NCI-H526 (cell line): ENCODE data around the gene TLE4.
A peak's percentile ranks its signal among the peaks of the same experiment; 100 is the strongest.
"Not testable (repeated sequence)": the region's sequence is repeated elsewhere in the genome, so short reads cannot be mapped to it uniquely, and the experiment has no call there.

Experiments
- DNase-seq, 2 experiments: peaks; one replicate each; lab custom pipeline; 2025; lab: John Stamatoyannopoulos, UW

The TLE4 gene

DNA sequence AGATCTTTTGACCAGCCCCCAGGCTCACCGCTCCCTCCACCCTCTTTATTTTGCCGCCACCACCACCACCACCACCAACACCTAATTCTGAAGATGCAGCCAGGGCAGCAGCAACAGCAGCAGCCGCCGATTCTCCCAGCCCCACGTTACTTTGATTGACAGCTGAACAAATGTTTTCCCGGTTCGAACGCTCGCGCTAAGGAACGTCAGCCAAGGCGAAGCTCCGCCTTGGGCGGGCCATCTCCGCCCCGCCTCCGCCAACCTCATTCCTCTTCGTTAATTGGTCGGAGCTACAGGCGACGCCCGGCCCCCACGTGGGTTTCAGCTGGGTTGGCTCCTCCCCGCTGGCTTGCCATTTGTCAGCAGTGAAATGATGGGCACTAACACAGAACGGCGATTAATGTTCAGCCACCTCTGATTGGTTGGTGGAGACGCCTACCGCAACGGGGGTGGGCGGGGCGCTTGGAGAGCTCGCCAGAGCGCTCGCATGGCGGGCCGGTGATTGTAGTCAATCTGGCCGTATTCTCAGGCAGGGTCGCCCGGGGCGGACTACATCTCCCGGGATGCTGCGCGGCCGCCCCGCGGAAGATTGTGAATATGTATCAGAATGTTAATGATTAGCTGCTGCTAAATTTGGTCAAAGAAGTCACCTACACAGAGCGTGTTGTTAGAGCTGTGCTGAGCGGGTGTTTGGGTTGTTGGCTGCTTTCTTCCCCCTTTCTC lies at the start of gene TLE4:
Gene TLE4, plus strand, starts transcription at position 657 of the 723 bp plus-strand sequence. CDS start 826 bp downstream, outside the sequence.
- peak; percentile 98 to 99 for DNase-seq

DNA sequence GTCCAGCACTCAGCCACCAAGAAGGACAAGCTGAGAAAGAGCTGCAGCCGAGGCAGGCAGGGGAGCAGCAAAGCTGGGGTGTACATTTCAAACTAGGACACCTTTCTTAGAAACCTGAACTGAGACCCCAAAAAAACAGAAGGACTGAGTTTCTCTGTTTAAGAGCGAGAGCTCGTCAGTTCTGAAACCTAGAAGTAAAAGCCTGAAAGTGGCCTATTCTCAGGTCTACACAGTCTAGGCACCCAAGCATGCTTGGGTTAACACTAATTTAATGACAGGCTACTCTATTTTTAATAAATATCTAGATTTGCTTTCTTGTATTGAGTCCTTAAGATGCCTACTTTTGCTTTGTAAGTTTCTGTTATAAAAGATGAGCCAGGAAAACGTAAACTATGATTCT lies 49.0 kb upstream of the TLE4 start:
- no peak for DNase-seq

DNA sequence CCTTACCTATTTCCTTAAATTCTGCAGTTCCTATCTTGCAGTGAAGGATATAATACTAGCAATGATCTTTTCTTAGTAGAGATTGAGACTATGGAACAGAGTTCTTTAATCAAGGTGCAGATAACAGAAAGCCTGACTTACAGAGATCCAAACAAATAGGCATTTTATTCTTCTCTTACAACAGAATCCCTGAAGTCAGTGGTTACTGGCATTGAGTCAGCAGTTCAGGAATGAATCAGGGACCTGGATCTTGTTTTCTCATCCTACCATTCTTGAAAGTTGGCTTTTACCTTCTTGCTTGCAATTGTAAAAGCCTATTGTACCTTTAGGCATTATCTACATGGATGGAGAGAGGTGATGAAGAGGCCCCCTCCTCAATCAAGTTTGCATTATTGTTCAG lies 47.5 kb upstream of the TLE4 start:
- DNase-seq = no peak

DNA sequence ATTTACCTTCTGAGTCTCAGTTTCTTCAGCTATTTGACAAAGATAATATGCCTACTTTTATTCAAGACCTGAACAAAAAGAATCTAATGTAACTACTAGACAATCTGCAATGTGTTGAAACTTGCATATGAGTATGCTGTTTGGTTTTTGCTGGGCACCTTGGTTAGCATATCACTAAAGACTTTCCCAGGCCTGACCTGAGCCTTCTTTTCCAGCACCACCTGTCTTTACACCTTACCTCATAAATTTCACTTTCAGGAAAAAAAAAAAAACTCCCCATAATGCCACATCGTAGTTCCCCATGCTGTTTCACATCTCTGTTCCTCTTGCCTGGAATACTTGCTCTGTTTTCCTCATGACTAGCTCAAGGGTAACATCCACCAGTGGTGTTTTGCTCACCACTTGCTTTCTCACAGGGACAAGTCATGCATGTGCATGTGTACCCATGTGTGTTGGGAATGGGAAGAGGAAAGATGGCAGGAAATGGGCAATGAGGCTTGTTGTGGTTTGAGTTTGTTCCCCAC lies 45.6 kb upstream of the TLE4 start:
- DNase-seq = no peak

DNA sequence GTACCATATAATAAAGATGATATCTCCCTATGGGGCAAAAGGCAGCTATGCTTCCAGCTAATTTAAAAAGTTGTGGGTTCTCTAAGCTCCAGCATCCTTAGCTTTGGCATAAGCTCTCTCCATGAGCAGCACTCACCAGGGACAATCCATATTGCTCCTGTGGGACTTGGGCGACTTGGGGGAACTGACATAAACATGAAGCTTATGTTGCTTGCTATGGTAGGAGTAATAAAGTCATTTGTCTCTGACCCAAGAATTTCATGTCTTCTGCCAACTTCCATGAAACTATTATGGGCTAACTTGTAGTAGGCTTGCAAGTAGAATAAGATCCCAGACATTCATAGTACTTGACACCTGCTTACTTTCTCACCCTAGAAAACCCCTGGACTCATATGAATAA lies 36.2 kb upstream of the TLE4 start:
- no peak for DNase-seq

DNA sequence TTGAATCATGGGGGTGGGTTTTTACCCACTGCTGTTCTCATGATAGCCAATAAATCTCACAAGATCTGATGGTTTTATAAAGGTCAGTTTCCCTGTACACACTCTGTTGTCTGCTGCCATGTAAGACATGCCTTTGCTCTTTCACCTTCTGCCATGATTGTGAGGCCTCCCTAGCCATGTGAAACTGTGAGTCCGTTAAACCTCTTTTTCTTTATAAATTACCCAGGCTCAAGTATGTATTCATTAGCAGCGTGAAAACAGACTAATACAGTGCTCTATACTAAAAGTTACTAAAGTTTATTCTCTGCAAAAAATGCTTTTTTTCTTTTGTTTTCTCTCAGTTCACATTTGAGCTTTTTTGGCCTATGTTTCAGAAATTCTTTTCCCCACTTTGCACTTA lies 33.9 kb upstream of the TLE4 start:
- DNase-seq = no peak

DNA sequence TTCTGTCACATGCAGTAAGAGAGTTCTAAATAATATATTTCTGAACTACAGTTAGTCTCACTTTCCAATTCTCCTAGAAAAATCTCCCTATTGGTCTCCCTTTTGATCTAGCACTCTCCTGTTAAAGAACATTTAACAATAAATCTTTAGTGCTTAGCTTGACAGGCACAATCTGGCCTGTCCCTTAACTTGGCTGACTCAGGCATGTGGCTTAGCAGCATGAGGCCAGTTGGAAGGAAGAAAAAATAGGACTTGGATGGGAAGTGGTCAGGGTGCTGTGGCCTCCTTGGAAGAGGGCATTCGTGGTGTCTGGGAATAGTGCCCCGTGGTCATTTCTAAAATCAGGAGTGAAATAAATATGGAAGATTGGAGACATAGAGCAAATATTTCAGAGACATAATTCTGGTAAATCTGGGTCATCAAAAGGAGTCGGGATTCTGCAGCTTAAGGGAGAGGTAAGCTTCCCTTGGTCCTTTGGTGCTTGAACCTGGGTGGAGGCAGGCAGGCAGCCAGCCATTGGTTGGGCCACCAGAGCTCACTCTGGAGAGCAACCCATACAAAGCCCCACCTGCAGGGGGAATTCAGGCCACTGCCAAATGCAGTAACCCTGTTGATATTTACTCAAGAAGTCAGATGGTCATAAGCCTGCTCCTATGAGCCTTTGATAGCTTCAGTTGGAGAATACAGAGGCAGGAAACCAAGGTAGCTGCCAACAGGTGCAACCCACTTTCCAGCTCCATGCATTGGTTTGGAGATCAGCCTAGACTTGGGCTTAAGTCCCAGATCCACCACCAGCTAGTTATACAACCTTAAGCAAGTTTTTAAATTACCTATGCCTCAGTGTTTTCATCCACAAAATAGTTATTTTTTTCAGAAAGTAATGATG lies 28.8 kb upstream of the TLE4 start:
- DNase-seq = no peak

DNA sequence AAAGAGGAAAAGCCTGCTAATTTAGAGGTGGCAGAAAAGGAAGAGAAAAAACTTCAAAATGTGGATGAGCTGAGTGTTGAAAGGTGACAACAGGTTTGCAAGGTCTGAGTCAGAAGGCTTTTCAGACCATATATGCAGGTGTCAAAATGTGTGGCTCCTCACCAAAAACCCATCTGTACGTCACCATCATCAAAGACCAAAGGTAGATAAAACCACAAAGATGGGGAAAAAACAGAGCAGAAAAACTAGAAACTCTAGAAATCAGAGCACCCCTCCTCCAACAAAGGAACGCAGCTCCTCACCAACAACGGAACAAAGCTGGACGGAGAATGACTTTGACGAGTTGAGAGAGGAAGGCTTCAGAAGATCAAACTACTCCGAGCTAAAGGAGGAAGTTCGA lies 27.4 kb upstream of the TLE4 start:
- not testable (repeated sequence) for DNase-seq

DNA sequence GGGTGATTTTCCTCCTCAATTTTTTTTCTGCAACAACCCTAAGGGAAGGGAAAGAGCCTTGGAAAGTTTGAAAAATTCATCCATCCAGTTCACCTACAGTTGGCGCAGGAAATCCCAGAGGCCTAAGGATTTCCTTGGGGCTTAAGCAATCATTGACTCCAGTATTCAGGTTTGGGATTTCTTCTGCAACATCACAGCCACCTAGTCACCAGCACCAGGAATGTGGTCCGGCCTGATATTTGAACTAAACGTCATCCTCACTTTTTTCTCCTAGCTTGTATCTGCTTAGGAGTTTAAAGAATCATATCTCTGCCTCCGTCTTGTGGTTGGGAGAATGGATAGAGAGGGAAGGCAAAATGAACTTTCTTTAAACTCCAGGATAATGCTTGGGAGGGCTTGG lies 20.2 kb upstream of the TLE4 start:
- DNase-seq = no peak

DNA sequence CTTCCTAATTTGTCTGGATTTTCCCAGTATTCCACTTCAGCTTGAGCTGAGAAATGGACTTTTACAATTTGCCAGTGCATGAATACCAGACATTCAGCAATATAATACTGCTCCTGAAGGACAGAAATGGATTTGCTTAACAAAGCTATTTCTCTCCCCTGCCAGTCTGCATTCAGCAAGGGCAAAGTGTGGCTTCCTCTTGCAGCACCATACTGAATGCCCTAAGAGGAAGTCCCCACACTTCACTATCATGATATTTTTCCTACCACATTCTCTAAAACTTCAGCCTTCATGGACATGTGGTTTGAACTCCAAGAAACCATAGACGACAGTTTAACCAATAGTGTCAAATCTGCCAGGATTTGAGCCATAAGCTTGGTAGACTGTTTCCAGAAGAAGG lies 19.8 kb upstream of the TLE4 start:
- no peak for DNase-seq

DNA sequence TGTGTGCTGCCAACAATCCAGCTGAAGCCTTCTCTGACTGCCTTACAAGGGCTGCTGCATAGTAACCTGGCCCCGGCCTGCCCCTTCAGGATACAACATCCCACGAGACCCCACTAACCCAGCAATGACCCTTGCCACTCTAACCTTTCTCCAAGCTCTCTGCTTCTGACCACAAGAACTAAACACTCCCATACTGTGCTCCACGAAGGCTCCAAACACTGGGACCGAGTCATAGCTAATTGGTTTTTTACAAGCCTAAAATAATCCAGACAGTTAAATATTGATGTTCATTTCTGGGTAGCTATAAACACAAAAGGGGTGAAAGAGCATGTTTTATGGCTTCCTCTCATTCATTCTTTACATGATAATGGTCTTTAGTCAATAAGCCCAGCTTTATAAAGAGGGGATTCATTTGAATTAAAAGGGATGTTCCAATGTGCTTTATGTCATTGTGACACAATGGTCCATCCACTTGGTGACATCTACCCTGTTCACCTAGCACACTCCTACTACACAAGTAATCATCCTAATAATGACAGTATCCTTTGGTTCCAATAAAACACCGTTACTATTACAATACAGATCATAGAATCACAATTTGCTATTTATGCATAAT lies 16.2 kb upstream of the TLE4 start:
- no peak for DNase-seq

DNA sequence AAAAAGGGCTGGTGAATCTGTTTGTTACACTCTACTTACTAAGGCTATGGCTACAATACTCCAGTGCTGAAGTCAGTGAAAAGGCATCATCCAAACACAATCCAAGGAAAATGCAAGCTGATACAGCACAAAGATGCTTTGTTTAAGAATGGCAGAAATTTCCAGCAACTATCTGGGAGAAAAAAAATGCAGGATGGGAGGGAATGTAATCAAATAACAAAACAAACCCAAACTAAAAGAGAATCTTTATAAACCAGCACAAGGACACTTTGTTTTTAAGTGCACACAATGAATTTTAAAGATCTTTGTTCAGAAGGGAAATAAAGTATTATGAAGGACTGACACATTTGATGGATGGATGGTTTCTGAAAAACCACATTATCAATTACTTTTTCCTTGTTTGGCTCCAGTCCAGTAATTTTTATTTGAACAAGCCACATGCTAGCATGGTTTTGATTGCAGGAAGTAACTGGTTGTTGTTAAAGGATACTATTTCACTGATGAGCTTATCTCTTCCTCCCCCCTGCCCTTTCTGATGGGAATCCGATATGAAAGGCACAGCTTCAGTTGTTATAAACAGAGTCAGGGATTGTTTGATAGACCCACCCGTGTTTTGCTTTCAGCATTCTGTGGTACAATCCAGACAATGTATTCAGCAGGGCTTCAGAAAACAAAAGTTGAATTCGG lies 12.1 kb upstream of the TLE4 start:
- DNase-seq = peak; percentile 23 to 25

DNA sequence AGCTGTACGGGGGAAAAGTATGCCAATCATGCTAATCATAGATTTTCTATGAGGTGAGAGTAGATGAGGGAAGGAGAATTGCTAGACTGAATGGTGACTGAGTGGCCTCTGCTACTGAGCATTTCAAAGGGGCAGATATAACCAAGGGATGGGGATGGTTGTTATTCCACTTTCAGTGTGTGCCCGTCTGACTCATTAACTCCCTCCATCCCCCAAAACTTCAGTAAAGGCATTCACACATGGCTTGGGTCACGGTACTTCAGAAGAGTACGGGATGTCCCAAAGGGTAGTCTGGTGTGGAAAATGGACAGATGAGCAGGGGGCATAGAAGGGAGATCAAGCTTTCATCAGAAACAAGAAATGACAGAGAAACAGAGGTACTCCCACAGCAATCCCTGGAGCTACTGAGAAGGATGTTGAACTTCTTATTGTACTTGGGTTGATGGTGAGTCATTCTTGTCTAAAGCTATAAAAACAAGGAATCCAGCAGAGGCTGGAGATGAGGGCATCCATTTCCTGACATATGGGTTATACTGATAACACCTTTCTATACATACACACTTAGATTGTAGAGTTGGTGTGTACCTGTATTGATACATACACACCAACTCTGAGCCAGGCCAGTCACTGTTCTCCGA lies 8.9 kb upstream of the TLE4 start:
- DNase-seq = no peak

DNA sequence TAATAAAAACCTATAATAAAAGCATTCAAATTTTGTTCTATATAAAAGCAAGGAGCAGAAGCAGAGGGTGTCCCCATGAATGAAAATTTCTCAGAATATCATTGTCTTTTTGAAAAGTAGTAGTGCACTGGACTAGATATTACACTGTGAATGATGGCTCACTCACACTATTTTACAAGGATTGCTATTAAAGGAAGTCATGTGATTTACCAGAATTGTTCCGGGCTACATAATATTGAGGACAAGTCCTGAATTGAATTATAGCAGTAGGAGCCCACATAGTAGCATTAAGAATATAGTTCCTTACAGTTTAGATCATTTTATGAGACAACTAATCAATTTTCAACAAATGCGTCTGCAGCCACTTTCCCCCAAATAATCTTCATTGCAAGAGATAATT lies 7.7 kb upstream of the TLE4 start:
- no peak for DNase-seq

DNA sequence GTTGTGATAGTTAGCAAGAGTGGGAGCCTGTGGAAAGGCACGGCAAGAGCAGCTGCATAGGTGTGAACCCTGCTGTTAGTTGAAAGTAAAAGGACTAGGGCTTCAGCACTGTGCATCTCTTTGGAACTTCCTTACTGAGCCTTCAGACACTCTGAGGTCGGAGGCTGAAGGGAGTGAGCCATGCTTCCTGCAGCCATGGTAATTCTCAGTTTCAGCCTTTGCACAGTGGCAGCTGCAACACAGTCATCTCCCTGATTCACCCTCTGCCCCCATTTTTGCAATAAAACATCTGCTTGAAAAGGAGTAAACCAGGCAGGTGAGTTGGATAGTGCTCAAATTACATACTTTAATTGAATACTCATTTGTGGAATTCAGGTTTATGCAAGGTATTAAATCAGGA lies 6.5 kb upstream of the TLE4 start:
- no peak for DNase-seq

DNA sequence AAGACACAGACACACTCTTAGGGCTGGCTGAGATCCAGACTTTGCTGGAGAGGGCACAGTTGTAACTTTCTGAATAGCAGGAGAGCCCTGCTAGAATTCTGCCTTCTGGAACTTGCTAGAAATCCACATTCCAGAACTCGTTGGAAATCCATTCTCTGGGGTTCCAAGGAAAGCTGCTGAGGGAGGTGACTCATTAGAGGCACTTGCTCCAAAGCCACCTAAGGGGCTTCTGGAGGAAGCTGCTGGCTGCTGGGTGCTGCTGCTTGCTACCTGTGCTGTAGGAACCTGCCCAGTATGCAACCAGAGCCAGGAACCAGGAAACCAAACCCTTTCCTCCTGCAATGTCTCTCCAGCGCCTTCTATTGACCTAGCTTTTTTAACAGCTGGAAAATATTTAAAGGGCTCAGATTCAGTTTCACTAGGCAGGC lies 4.1 kb upstream of the TLE4 start:
- peak in 1 of 2 experiments; percentile 18 for DNase-seq

DNA sequence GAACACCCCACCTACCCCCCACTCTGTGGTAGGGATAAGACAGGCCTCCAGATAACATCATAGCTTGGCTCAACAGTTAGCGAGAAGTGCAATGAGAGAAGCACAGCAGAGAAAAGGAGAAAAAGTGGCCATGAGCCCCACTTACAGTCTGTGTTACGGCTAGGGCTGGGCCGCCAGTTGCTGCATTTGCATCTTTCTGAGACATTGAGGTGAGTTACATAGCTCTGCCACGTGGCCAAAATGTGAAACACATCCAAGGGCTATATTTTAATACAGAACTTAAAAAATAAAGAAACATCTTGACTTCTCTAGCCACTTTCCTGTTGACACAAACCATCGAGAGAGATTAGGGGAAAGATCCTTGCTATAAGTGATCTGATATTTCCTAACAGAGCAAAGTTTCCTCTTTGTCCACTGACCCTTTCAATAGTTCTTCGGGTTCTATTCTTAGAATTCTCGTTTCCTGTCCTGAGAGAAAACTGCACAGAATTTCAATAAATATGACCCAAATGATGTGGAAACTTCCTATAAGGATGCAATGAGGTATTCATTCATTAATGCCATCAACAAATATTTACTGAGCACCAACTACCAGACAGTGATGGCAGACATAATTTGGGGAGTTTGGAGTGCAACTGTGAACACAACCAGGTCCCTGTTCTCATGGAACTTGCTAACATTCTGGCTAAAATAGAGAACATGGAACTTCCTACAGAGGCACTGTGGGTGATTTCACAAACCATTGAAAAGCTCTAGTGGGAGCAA lies 3.2 kb upstream of the TLE4 start:
- DNase-seq = peak in 1 of 2 experiments; percentile 13

DNA sequence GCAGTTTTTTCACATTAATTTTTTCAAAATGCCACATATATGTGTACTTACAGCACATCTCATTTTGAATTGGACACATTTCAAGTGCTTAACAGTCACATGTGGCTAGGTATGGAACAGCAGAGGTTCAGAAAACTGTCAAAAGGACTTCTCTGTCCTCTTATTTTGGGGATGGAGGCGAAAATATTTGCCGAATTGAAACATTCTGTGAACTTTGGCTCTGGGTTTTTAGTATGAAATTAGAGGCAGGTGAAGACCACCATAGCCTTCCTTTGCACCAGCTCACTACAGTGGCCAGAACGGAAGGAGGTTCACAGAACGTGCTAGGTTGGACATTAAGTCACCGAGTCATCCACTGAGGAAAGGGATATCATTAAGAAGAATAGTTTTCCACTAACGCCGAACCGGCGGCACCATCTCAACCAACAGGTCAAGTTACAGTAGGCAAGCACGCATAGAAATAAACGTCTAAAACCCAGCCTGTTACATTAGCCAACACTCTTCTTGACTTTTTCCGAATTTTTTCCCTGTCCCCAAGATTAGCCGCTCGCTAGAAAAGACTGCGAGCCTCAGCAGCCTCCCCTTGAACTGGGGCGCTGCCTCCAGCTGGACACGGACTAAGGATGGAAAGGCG lies 1.8 kb upstream of the TLE4 start:
- no peak for DNase-seq

DNA sequence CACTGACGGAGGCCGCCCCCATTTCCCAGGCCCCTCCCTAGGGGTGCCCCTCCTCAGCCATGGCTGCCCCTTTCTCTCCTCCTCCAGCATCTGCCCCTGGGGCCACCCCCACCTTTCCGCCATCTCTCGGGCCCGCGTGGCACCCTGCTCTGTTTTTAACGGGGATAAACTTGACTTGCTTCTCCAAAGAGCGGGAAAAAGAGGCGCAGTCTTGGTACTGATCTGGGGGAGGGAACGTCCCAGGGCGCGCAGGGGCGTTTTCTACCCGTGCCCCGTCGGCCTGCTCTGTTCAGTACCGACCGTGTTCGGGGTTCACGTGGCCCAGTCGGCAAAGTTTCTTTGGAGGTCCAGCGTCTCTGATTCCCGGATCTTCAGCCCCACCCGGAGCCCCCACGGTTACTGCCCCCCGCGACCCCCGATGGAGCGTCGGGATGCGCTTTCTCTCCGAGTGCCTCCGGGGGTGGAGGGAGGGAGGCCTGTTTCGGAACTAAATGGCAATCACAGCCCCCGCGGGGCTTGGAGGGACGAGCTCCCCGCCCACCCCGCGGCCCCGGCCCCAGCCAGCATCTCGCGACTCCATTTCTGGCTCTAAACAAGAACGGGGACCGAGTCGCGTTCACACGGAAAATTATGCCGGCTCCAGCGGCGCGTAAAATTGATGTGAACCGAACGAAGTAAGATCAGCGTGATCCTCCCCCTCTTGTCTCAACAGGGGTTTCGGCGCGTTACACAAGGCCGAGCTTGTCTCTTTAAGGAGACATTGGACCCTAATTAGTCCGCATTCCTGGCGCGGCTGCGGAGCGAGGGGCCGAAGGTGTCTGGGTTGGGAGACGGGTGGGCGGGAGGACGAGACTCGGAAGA lies 1.1 kb upstream of the TLE4 start:
- DNase-seq = peak in 1 of 2 experiments; percentile 70
